Stimulated activated CD4-positive, alpha-beta T cell treated with anti-CD3 and anti-CD28 coated beads, Interleukin-2, amount 100 ng/mL, for 4 hours (primary cell): ENCODE results near the gene PSMC5.
A peak's percentile ranks its signal among the peaks of the same experiment; 100 is the strongest.
"Not testable (repeated sequence)": the region's sequence is repeated elsewhere in the genome, so short reads cannot be mapped to it uniquely, and the experiment has no call there.

Source experiments
- DNase-seq: peaks from one replicate; pipeline ENCODE4 v3.0.0-alpha.2; 2020; ENCODE audit warnings: low read depth

The PSMC5 gene

DNA sequence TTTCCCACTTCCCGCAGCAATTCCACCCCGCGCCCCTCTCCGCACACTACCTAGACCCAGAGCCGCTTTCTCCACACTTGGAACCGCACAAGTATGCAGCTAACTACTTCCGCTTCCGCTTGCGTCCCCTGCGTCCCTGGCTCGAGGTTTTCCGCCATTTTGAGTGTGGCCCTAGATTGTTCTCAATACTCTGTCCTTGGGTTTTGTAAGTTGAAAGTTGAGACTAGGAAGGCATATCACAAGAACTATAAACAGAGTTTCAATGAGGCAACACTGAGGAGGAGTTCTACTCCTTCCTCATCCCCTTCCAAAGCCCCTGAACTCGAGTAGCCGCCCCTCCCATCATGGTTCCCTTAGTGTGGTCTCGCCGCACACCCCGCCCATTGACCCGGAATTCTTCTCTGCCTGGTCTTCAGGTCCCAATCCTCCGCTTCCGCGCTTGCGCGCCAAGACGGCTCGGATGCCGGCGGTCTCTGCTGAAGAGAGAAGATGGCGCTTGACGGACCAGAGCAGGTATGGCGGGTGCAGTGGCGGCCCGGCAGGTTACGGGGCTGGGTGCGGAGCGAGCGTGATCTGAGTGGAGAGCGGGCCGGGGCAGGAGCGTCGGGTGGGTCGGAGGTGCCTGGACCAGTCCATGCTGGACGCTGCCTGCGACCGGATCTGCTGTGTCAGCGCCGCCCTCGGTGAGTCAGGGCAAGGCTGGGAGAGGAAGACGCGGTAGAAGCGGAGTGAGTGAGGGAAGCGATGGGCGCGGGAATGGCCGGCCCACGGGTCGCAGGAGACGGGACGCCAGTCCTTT is at the start of gene PSMC5, which contains the start of gene FTSJ3:
Gene PSMC5 (plus strand): TSS at position 430 of the 799 bp plus-strand sequence. CDS start 60 bp downstream, at position 490.
Gene FTSJ3 (minus strand): TSS at position 662 of the 799 bp plus-strand sequence. CDS start 761 bp downstream, outside the sequence.
- peak; percentile 92 for DNase-seq

DNA sequence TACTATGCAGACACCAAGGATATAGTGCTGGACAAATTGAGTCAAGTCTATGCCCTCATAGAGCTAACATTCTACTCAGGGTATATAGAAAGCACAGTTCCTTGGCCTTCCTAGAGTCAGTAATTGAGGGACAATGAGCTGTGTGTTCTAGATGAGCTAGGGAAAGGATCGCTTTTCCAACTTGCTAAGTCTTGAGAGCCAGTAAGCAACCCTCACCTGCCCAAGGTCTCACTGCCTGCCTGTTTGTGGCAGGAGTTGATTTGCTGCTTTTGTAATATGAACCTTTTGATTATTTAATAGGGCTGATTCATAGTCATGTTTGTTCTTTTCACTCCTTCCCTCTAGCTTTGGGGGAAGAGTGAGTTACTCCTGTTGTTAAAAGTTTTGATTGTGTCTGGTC is 46.7 kb upstream of the PSMC5 start:
- DNase-seq: no peak

DNA sequence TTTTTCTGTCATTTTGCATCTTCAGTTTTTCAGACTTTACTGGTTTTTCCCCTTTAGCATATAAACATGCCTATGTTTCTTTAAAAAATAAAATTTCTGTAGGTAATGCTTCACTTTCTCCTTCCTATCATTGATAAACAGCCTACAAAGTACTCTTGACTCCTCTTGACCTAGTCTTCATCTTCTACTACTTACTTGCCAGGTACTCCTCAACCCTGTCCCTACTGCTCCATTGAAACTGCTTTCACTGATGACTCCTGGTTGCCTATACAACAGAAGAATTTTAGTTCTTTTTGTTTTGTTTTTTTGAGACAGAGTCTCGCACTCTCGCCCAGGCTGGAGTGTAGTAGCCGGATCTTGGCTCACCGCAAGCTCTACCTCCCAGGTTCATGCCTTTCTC is 46.3 kb upstream of the PSMC5 start:
- DNase-seq: no peak

- no peak for DNase-seq
Observed at GRCh38 chr17:63783522-63783921, 43.7 kb upstream of the PSMC5 start.

- DNase-seq: no peak
Observed at GRCh38 chr17:63785556-63785955, 41.7 kb upstream of the PSMC5 start.

GRCh38 chr17:63786117-63786516 is 41.1 kb upstream of the PSMC5 start:
- no peak for DNase-seq

DNA sequence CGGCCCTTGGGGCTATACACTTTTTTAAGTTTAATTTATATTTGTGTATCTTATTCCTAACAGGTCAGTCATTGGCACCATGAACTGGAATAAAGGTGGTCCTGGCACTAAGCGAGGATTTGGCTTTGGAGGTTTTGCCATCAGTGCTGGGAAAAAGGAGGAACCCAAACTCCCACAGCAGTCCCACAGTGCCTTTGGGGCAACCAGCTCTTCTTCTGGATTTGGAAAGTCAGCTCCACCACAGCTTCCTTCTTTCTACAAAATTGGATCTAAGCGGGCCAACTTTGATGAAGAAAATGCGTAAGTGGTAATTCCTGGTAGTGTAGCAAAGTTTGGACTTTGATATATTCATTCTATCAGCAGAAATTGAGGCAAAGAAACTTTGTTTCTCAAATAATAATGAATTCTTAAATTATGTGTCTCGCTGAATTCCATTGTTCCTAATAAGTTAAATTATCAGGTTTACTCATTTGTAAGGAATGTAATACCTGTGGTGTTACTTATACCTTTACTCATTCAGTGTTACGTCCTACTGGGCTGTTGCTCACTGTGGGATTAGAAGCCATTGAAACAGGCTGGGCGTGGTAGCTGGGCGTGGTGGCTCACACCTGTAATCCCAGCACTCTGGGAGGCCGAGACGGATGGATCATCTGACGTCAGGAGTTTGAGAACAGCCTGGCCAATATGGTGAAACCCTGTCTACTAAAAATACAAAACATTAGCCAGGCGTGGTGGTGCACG is 40.1 kb upstream of the PSMC5 start:
- no peak for DNase-seq

DNA sequence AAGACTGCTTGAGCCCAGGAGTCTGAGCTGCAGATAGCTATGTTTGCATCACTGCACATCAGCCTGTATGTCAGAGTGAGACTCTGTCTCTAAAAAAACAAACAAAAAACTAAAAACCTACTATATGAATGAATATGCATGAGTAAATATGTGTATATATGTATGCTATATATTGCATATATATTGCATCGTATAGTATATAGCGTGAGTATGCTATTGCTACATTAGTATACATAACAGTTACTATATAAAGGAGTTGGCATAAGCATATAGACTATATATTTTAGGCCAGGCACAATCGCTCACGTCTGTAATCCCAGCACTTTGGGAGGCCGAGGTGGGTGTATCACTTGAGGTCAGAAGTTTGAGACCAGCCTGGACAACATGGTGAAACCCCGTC is 37.2 kb upstream of the PSMC5 start:
- no peak for DNase-seq

GRCh38 chr17:63792055-63792729 is 35.0 kb upstream of the PSMC5 start:
- no peak for DNase-seq

GRCh38 chr17:63796375-63796774 is 30.9 kb upstream of the PSMC5 start:
- DNase-seq: not testable (repeated sequence)

DNA sequence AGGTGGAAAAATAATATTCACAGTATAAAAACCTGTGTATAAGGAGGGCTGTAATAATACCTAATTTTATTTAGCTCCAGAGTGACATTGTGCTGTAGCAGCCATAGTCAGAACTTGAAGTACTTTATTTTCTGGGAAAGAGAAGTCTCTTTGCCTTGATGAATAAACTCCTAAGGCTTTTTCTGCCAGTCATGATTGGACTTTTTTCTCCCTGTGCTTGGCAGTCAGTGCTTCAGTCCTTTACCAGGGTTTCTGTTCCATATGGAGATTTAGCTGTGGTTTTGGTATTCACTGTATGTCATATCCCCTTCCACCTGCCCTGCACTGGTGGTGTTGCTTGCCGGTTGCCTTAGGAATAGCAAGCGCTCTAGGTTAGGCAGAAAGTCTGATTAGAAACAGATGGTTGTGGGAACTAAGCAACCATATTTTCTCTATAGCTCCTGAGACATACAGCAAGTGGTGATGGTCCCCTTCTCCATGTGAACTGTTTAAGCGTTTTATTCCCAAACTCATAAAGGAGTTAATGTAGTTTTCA is 28.6 kb upstream of the PSMC5 start:
- DNase-seq: no peak

GRCh38 chr17:63800783-63801182 is 26.4 kb upstream of the PSMC5 start:
- no peak for DNase-seq

DNA sequence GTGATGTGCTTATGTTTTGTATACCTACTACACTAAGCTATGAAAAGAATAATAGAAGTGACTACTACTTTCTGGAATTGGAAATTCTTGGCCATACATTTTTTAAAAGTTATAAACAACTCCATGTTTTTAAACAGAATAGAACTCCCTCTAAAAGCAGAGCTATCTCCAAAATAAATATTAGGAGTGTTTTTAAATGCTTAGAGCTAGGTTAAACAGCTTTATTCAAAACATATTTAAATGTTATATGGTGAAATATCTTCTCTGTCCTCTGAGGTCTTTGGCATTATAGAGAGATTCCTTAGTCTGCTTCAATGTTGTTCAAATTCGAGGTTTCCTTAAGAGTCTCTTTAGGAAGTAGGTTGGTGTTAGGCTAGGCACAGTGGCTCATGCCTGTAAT is 22.9 kb upstream of the PSMC5 start:
- no peak for DNase-seq

GRCh38 chr17:63805591-63805990 is 21.6 kb upstream of the PSMC5 start:
- DNase-seq: no peak

- DNase-seq: no peak
Observed at GRCh38 chr17:63809970-63810369, 17.3 kb upstream of the PSMC5 start.

DNA sequence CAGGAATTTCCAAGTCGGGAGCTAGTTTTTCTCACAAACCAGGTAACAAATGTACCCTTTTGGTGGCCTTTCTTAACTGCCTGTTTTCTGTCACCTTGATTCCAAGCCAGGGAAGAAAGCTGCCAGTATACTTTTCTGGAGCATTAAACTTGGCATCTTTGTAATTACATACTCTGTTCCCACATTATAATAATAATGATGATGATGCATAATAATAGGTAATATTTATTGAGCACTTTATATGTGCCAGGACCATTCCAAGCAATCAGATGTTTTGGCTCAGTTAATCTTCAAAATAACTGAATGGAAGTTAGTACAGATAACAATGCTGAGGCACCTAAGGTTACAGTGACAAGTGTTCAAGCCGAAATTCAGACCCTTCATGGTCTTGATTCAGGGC is 11.1 kb upstream of the PSMC5 start:
- no peak for DNase-seq

DNA sequence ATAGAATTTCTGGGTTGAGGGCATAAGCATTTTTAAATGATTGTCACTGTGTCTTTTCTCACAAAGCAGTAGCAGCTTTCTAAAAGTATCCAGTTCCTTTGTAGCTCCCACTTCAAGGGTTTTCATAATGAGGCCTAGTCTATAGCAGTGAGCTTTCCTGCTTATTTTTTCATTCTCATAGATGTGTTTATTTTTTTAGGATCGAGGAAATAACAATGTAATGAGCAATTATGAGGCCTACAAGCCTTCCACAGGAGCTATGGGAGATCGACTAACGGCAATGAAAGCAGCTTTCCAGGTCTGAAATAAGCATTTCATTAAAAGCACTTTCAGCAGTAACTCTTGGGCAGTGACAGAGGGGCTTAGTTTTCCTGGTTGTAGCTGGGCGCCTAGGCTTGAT is 10.6 kb upstream of the PSMC5 start:
- no peak for DNase-seq

GRCh38 chr17:63817736-63818385 is 9.4 kb upstream of the PSMC5 start:
- DNase-seq: no peak

DNA sequence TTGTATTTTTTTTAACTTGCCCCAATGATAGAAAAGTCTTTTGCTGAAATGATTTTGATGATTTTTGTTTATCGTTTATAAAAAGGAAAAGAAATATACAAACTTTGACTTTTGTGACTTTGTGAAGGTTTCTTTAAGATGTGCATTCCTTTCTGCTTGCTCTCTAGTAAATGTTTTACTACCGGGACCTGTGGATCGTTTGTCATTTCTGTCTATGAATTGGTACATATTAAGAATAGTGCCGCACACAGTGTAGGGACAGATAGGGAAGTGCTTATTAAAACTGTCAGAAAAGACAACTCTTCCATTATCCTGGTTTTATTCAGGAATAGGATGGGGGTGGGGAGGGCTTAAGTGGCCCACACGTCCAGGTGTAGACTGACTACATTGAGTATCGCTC is 8.1 kb upstream of the PSMC5 start:
- no peak for DNase-seq

- no peak for DNase-seq
Observed at GRCh38 chr17:63819585-63820537, 7.4 kb upstream of the PSMC5 start.
